GM18867 (cell line): ENCODE results near the gene KCTD6.

Experiments
- ATAC-seq: cut with Tn5 transposase; IDR thresholded peaks from one replicate; pipeline ENCODE4 v1.9.1; 2021; ENCODE audit warnings: mild to moderate bottlenecking, moderate library complexity; ENCODE audit not compliant: unreplicated experiment

KCTD6 gene

DNA sequence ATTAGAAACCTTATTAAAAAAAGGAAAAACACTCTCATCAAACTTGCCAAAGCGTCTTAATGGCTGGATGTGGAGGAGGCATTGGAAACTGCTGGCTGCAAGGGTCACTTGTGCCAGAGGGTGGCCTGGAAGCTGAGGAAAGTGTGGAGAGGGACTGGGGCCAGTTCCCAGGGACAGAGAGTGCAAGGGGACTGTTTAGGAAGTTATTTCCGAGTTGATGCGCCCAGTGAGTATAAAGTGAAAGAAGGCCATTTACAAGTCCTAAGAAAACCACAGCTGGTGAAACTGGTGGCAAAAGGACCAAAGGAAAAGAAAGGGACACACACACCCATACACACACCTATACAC lies 7.2 kb upstream of the KCTD6 start:
- no peak for ATAC-seq

DNA sequence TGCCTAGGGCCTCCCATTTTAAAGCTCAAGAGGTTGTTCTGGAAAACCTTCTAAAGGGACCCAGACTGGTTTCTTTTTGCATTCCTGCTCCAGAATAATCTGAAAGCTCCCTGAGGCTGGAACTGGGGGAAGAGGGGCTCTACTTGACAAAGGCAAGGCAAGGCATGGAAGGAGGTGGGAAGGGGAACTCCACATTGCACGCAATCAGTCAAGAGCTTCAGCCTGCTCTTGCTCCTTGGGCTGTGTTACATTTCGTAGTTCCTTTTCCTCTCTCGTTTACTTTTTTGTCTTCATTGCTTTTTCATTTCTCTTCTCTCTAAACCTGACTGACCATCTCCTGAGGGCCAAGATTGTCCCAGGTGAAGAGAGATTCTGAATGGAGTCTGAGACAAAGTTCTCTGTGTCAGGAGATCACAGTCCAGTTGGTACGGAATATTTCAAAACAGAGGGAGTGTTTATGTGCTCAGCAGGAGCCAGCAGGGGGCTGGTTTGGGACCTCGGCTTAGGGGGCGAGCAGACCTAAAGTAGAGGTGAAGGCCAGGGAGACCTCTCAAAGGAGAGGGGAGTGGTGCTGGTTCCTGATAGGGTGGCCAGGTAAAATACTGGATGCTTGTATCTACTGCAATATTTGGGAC lies 6.0 kb upstream of the KCTD6 start:
- no peak for ATAC-seq

DNA sequence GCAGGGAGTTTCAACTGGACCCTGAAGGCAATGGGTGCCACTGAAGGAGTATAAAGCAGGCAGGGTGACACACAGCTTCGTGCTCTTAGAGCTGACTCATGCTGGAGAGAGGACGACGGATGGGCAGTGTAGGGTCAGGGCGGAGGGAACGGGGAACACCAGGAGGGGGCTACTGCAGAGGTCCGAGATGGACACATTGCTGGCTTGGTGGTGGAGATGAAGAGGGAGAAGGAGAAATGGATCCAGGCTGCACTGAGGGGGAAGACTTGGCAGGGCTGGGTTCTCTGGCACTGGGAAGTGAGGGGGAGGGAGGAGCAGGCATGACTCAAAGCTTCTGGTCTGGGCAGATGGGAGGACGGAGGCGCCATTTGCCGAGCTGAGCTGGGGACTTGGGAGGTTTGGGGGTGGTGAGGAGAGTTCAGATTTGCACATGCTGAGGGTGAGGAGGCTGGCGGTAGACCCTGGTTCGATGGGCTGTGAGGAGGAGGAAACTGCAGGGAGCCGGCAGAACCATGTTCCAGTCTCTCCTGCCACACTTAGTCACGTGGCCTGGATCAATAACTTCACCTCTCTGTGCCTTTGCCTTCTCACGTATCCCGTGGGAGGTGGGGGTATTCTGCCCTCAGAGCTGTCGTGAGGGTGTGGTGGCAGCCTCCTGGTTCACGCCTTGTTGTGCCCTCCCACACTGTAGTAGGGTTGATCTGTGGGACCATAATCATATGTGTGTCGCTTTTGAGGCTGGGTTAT lies 4.6 kb upstream of the KCTD6 start:
- no peak for ATAC-seq

DNA sequence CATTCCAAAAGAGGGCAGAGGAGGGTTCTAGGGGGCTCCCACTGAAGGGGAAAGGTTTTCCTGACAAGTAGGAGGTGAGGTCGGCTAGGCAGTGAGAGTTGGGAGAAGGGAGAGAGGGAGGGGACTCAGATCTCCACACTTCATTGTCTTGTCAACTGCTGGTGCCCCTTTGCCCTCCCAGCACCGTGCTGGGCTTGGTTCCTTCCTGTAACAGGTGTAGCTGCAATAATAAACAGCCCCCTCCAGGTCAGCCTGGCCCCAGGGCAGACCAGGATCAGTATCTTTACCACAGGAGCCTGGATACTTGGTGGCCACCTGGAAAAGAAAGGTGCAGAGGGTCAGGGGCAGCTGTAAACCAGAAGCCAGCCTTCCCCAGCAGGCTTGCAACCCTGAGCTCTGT lies 2.9 kb upstream of the KCTD6 start:
- no peak for ATAC-seq

DNA sequence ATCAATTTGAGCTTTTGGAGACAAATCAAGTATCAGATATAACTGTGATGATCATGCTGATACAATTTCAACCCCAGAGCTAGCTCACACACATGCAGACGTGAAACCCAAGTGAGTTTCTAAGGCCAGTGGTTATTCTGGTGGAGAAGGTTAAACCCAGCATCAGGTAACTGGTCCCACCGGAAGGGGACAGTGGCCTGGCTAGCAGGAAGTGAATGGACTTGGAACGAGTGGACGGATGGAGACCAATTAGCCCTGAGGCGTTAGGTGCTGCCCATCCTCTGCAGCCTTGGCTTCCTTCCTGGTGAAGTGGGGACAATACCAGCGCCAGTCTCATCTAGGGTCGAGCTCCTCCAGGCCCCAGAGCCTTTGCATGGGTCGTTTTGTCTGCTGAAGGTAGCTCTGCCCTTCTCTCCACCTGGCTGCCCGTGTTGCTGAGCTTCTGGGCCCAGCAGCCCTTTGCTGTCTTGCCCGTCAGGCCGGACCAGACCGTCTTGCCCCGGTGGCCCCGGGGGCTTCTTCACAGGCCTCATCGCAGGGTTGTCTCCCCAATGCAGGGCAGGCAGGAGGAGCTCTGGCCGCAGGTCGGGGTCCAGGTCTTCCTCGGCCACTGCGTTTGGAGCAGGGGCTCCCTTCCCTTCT lies 915 bp upstream of the KCTD6 start:
- ATAC-seq: no peak

DNA sequence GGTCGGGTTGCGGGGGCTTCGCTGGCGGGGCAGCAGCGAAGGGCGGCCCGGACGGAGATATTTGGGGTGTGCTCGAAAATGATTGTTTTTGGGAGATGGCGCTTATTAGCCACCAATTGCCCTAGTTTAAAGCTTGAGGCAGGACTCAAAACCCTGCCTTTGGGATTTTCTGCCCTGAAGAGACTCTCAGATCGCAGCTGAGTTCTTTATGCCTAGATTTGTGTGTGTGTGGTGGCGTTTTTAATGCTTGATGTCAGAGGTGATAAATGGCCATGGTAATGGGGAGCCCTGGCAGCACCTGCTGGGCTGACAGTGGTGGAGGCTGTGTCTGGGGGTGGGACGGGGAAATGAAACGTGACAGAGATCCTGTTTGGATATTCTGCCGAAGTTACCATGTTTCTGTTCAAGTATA lies 604 bp downstream of the KCTD6 start:
- ATAC-seq: peak; percentile 21

DNA sequence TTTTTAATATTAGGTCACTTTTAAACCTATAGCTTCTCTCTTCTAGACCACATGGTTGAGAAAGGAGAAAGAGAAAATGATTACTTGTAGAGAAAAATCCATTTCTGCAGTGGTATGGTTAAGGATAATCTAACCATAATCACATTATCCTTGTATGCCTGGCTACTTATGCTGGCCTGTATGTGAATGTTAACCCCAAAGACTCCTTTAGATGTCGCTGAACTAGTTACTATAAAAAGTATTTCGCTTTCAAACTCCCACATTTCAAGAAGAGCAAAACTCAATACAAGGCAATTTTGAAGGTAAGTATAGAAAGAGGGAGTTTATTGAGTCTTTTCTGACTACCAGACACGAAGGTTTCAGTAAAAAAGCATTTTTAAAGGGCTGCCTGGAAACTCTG lies 2.2 kb downstream of the KCTD6 start:
- ATAC-seq: no peak

DNA sequence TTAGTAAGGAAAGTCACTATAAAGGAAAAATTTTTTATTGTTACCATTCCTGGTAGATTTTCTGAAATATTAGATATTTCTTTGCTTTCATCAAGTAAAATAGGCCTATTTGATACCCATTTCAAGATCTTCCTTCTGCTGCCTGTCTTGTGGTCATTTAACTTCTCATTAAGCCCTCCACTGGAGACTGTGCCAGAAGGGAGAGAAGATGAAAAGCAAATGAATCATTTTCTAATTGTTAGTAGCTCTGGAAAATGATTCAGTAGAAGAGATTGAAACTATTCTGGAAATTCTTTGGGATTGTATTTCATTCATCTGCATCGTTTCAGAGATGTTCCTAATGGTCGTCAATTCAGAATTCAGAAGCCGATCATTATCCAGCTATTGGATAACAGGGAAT lies 3.2 kb downstream of the KCTD6 start:
- ATAC-seq: no peak

DNA sequence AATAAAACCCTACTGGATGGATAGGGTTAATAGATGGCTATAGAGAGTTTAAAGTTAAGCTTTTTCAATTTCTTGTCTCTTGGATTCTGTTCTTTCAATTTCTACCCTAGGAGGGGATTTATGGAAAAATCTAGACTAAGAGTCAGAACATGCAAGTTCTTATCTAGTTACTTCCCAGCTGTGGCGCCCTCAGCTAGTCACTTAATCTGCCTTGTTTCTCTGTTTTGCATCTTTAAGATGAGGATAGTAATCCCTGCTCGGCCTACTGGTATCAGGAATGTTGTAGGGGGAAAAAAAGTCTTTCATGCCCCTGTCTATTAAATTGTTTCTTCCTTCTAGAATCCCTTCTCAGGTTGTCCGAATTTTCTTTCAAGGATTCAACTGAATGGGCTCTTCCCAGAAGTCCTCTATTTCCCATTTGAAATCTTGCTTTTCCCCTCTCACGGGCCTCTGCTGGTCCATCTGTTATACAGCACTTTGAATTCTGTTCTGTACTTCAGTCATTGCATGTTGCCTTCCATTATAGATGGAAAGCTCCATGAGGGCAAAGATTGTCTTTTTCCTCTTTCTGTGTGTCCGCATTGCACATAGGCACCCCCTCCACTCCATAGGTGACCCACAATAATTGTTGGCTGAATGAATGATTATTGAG lies 4.4 kb downstream of the KCTD6 start:
- no peak for ATAC-seq

DNA sequence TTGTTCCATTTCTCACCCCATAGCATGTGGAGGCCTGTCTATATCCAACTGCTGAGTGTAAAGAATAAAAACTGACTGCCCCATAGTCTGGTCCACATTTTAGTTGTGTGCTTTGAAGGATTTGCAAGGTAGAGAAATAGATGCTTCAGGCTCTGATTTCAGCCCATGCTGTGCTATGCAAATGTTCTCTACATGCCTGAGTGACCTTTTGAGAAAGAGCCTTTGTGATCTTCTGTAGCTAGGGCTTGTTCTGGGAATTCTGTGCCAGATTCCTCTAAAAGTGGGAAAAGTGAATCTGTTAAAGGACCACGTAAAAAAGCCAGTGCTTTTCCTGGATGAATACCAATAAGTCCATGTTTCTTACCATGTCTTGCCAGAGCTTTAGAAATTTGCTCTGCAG lies 5.2 kb downstream of the KCTD6 start:
- no peak for ATAC-seq

DNA sequence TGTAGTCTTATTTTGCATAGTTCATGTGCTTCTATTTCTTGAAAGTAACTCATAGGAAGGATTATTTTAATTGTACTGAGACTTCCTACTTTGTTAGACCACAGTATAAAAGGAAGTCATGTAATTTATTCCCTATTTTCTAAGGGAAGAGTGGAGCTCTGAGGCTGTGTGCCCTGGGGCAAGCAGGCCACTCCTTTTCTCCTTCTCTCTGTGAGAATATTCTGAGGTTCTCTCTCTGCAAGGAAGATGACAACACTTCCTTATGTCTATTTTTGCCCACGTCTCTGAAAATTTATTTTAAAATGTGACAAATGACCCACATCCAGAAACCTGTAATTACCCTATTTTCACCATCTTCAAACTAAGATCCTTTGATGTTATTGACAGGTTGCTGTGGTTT lies 11.0 kb downstream of the KCTD6 start:
- ATAC-seq: no peak

DNA sequence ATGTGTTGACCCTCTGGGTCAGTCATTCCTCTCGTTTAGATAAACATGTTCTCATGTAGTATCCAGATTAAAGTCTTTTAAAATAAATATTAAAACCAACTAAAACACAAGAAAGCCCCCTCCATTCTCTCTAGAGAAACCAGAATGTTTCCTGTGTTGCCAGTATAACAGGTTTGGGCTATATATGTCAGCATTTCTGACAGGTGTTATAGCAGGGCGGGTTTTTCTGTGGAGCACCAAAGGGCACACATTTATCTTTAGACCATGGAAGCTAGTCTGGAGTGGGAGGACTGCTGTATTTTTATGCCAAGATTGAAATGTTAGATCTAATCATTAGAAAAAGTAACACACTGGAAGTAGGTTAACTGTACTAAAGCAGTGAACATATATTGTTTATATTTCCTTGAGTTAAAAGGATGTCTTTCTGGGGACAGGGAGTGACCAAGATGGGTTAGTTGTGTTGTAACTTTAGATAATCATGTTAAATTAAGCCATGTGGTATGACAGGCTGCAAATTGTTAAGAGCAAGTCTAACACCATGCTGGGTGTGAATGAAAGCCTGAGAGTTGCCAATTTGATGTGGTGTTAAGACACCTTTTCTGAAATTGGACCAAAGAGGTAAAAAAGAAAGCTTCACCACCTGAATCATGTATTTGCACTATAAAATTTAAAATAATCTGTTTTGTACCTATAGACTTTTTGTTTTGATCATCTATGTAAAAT lies 15.6 kb downstream of the KCTD6 start:
- ATAC-seq: no peak

DNA sequence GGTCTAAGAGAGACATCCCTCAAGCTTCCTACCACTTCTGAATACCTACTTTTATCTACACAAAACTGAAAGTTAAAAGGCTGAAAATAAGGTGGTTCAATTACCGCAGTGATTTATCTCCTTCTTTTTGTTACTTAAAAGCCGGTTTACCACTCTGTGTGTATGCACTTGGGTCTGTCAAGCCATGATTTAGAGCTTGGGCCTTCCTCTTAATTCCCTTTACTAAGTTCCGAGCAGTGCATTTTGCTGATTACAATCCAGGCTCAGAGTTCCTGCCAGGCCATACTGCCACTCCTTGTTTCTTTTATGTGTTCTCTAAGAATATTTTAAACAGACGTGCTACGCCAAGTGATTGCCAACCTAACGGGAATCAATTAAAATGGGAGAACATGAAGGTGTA lies 16.5 kb downstream of the KCTD6 start:
- ATAC-seq: no peak

DNA sequence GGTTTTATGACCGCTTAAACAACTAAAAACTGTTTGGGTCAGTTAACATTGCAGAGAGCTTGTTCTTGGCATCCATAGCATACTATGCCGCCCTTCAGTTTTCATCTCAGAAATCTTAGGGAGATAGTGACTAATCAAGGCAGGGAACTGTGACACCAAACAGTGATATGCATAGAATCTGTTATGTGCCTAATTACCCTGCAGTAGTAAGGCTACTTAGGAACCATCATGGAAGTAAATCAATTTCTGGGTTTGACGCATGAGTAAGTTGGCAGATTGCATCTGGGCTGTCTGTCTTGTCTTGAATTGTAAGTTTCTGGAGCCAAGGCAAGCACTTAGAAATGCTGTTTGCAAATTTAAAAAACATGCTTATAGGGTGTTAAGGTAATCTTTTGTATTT lies 22.5 kb downstream of the KCTD6 start:
- no peak for ATAC-seq

DNA sequence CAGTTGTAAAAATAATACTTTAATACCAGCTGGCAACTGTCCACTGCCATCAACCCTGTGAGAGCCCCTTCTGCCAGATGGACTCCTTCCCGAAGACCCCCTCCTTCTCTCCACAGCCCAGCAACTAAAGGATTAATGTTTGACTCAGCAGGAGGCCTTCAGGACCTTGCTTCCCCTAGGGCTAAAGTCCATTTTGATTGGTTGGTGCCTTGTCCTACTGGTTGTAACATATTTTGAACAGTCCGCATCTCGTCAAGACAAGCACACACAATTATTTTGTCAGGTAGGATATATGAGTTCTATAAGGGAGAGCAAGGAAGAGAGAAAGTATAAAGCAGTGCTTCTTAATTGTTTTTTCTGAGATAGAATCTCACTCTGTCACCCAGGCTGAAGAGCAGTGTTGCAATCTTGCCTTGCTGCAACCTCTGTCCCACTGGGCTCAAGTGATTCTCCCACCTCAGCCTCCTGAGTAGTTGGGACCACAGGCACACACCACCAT lies 26.4 kb downstream of the KCTD6 start:
- no peak for ATAC-seq

DNA sequence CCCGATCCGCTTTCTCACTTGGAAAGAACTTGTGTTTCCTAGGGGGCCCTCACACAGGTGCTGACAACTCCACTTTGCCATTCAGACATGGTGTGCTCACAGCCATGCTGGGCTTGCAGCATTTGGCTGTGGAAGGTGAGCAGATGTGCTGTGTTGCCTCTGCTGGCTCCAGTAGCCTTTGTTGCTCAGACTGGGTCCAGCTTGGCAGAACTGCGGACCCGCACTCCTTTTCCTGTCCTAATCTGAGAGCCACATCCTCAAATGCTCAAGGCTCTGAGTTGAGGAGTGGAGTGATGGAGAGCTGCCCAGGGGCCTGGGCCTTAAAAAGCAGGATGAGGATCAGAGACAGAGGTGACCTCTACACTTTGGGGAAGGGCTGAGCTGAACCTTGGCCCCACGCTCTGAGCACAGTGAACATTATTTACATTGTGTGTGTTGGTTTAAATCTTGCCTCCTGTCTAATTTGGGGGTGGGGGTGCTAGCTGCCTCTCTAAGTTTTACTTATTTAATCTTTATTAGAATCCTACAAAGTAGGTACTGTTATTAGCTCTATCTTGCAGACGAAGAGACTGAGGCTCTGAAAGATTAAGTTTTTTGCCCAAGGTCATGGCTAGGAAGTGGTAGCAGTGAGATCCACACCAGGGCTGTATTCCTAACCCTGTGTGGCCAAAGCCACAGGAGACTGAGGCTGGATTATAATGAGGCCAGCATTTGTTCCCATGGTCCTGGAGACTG lies 27.9 kb downstream of the KCTD6 start:
- no peak for ATAC-seq

DNA sequence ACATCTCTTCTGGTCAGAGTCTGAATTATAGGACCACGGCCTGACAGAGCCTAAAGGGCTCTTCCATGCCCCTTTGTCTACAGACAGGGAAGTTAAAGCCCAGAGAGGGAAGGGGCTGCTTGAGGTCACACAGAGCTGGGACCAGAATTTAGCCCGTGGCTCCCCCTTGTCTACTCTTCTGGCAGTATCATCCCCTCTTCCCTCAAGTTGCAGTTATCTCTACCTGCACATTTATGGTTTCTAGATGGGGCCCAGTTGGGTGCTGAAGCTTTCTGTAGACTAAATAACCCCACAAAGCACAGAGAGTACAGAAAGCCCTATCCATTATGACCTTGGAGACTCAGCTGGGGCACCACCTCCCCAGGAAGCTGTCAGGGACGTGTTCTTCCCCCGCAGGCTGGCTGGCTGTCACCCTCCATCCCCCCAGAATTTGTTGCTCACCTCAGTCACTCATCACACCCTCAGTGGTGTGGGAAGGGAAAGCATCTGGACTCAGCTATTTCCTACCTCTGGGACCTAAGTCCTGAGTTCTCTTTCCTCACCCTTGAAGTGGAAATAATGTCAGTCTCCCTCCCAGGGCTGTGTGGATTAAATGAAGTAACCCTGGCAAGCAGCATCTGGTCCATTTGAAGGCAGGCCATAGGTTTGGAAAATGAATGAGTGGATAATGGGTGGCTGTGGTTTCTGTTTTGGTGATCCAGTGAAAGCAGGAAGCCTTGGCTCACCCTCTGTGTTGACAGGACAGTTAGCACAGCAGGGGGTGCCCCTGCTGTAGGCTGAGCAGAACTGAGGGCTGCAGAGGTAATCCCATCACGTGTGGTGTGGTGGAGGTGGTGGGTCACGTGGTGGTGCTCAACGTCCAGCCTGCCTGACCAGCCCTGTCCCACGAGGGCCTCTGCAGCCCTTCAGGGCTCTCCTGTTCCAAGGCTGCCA lies 28.8 kb downstream of the KCTD6 start:
- no peak for ATAC-seq

DNA sequence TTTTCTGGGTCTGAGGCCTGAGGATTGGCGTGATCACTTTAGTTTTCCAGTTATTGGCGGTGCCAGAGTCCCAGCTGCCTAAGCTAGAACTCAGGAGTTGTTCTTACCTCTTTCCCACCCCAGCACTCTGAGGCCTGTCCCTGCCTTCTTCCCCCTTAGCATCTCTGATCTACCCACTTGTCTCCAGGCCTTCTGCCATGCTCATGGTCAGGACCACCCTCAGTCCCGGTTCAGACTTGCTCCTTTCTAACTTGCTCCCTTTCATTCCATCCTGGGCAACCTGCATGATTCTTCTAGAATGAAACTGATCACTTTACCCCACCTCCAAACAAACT lies 29.4 kb downstream of the KCTD6 start:
- no peak for ATAC-seq

DNA sequence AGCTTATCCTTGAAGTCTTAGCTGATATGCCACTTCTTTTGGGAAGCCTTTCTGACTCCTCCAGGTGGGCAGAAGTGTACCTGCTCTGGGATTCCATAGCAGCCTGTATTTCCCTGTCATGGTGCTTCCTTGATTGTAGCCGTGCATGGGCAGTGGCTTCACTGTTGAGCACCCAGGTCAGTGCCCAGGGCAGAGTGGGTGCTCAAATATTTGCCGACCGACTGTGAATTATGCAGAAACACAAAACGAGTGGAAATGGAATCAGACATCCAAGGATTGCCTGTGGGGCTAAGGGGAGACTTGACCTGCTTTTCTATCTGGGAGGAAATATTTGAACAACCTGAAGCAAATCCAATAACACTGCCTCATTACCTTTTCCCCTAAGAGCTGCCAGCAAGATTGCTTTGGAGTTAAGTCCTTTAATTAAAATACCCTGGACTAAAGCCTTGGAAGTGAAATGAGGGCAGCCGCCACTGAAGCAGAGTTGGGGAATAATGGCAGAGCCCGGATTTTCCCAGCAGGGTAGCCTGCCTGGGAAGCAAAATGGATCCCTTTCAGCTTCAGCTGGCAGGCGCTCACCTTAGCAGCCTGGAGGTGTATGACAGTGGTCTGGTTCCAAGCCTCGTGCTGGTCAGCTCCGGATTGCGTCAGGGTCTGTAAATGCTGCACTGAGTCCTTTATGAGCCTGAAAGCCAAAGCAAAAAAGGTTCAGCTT lies 30.2 kb downstream of the KCTD6 start:
- no peak for ATAC-seq
